Hepatocyte (in vitro differentiated cells): ENCODE data around the gene ADAMTSL5. TPM values are rescaled to one million over a fixed set of nuclear protein-coding genes. Genes with fewer than 3 reads are reported as not detected.
A peak's percentile ranks its signal among the peaks of the same experiment; 100 is the strongest.
"Not testable (repeated sequence)": the region's sequence is repeated elsewhere in the genome, so short reads cannot be mapped to it uniquely, and the experiment has no call there.

Experiments used
- DNase-seq: peaks from one replicate; pipeline ENCODE4 v3.0.0-alpha.2; 2016; ENCODE audit warnings: low spot score
- H2AFZ ChIP-seq: fragments of 200-600 bp; sonication (generic); 2 replicates; pipeline ENCODE4 v1.6.0; 2016; ENCODE audit warnings: antibody characterized with exemption, mild to moderate bottlenecking
- H3K27ac ChIP-seq: fragments of 200-600 bp; sonication (generic); 2 replicates; pipeline ENCODE4 v1.5.1; 2016; ENCODE audit warnings: mild to moderate bottlenecking
- H3K27me3 ChIP-seq: fragments of 200-600 bp; sonication (generic); 2 replicates; pipeline ENCODE4 v1.6.1; 2016
- H3K36me3 ChIP-seq: fragments of 200-600 bp; sonication (generic); replicated peaks from 2 replicates; pipeline ENCODE4 v1.5.1; 2016; ENCODE audit warnings: low read depth; ENCODE audit not compliant: insufficient read depth
- H3K4me1 ChIP-seq: fragments of 200-600 bp; sonication (generic); 2 replicates; pipeline ENCODE4 v1.5.1; 2016; ENCODE audit warnings: mild to moderate bottlenecking, moderate library complexity; ENCODE audit not compliant: insufficient read depth
- H3K4me2 ChIP-seq: fragments of 200-600 bp; sonication (generic); 2 replicates; pipeline ENCODE4 v1.6.0; 2016
- H3K4me3 ChIP-seq: fragments of 200-600 bp; sonication (generic); 2 replicates; pipeline ENCODE4 v1.5.1; 2016; ENCODE audit warnings: mild to moderate bottlenecking
- H3K79me2 ChIP-seq: fragments of 200-600 bp; sonication (generic); 2 replicates; pipeline ENCODE4 v1.6.0; 2017; ENCODE audit warnings: mild to moderate bottlenecking
- H3K9me2 ChIP-seq: fragments of 200-600 bp; sonication (generic); replicated peaks from 2 replicates; pipeline ENCODE4 v1.6.0; 2017; ENCODE audit warnings: mild to moderate bottlenecking; ENCODE audit not compliant: insufficient read depth
- H3K9me3 ChIP-seq: fragments of 200-600 bp; sonication (generic); 2 replicates; pipeline ENCODE4 v1.5.1; 2016; ENCODE audit warnings: low read depth, mild to moderate bottlenecking
- H4K20me1 ChIP-seq: fragments of 200-600 bp; sonication (generic); 2 replicates; pipeline ENCODE4 v1.6.0; 2016; ENCODE audit warnings: mild to moderate bottlenecking; ENCODE audit not compliant: insufficient read depth, poor library complexity, severe bottlenecking
- CTCF ChIP-seq: fragments of 200-600 bp; sonication (generic); IDR thresholded peaks from 2 replicates; pipeline ENCODE4 v1.5.1; 2016; ENCODE audit warnings: antibody characterized with exemption, mild to moderate bottlenecking; ENCODE audit not compliant: poor library complexity
- EZH2 ChIP-seq: fragments of 200-600 bp; sonication (generic); IDR thresholded peaks from 2 replicates; pipeline ENCODE4 v1.6.1; 2016; ENCODE audit warnings: antibody characterized with exemption, mild to moderate bottlenecking, borderline replicate concordance
- EZH2phosphoT487 ChIP-seq: fragments of 200-600 bp; sonication (generic); IDR thresholded peaks from one replicate; pipeline ENCODE4 v1.6.1; 2018; ENCODE audit warnings: antibody characterized with exemption, mild to moderate bottlenecking, low read depth, moderate library complexity; ENCODE audit not compliant: unreplicated experiment, severe bottlenecking
- WGBS: methylation state at CpG from one replicate; pipeline ENCODE4 v1.1.6; 2016; ENCODE audit warnings: low lambda C conversion rate; ENCODE audit errors: missing lambda C conversion rate; 5-methylcytosine and 5-hydroxymethylcytosine counted together
- polyA plus RNA-seq: library from polyadenylated mRNA; unstranded; fragments of >200 nt; fragmentation: Nextera tagmentation; extraction: Ambion mirVana; gene quantifications from 2 replicates; pipeline ENCODE4 v1.2.1, GENCODE V29; 2016
- total RNA-seq: library from RNA; depleted of rRNA; stranded (reverse); fragments of >200 nt; gene quantifications from 2 replicates; pipeline ENCODE4 v1.2.3, GENCODE V29; 2014

The ADAMTSL5 gene
- total and polyA plus RNA-seq, 2 experiments from 2014 or later: 8.3 to 45.5 TPM

- Histone ChIP-seq H3K79me2 (no peaks in the 10 kb centered on the region), H3K27me3 (no peaks in the 10 kb centered on the region), H3K4me2 (peak overlapping the region; percentile 74), H4K20me1 (no peaks in the 10 kb centered on the region), H2AFZ (no peak overlapping the region), H3K9me2 (no peaks in the 10 kb centered on the region), H3K4me3 (no peak overlapping the region), H3K36me3 (no peaks in the 10 kb centered on the region), H3K27ac (peak overlapping the region; percentile 68), H3K9me3 (no peaks in the 10 kb centered on the region), H3K4me1 (peaks cover 9% of the 10 kb centered on the region)
- peak; percentile 81 for DNase-seq
- TF ChIP-seq EZH2 (no peak), CTCF (peak; percentile 67)
- WGBS: 23% methylated on average over 42 of the region's 49 CpGs
Observed at GRCh38 chr19:1503089-1503924, 9.5 kb downstream of the ADAMTSL5 start.

- no peak for DNase-seq
- no peaks in the 10 kb centered on the region for H3K27me3 ChIP-seq
- no peak overlapping the region for H3K4me3 ChIP-seq
- peak overlapping the region; percentile 68 for H3K27ac ChIP-seq
- no peaks in the 10 kb centered on the region for H3K9me2 ChIP-seq
- peak overlapping the region; percentile 74 for H3K4me2 ChIP-seq
- H3K36me3 ChIP-seq: no peaks in the 10 kb centered on the region
- WGBS: 72% methylated on average over 14 of the region's 14 CpGs
- TF ChIP-seq EZH2 (no peak), CTCF (no peak), EZH2phosphoT487 (no peak)
- H2AFZ ChIP-seq: no peak overlapping the region
- no peaks in the 10 kb centered on the region for H3K79me2 ChIP-seq
- H4K20me1 ChIP-seq: no peaks in the 10 kb centered on the region
- H3K9me3 ChIP-seq: no peaks in the 10 kb centered on the region
- H3K4me1 ChIP-seq: peaks cover 16% of the 10 kb centered on the region
Observed at GRCh38 chr19:1502433-1503088, 10.3 kb downstream of the ADAMTSL5 start.

GRCh38 chr19:1501200-1501595 is 11.6 kb downstream of the ADAMTSL5 start:
- Histone ChIP-seq H3K27ac (peak overlapping the region; percentile 49), H4K20me1 (no peaks in the 10 kb centered on the region), H3K9me2 (no peaks in the 10 kb centered on the region), H2AFZ (no peak overlapping the region), H3K4me3 (no peak overlapping the region), H3K4me1 (peaks cover 16% of the 10 kb centered on the region), H3K79me2 (no peaks in the 10 kb centered on the region), H3K27me3 (no peaks in the 10 kb centered on the region), H3K9me3 (no peaks in the 10 kb centered on the region), H3K36me3 (no peaks in the 10 kb centered on the region), H3K4me2 (peak overlapping the region; percentile 39)
- 57% methylated on average over 9 of the region's 9 CpGs for WGBS
- DNase-seq: no peak
- TF ChIP-seq EZH2phosphoT487 (no peak), CTCF (no peak), EZH2 (no peak)

GRCh38 chr19:1499231-1499630 is 13.6 kb downstream of the ADAMTSL5 start:
- H3K27me3 ChIP-seq, H4K20me1 ChIP-seq, H2AFZ ChIP-seq, DNase-seq, H3K9me3 ChIP-seq, H3K4me2 ChIP-seq, H3K79me2 ChIP-seq, H3K9me2 ChIP-seq, H3K27ac ChIP-seq, H3K4me3 ChIP-seq, H3K36me3 ChIP-seq: not testable (repeated sequence)
- no CpG with 5 or more reads among the region's 34 CpGs for WGBS
- peaks cover 18% of the 10 kb centered on the region for H3K4me1 ChIP-seq
